ENCODE measurements around the gene TOGARAM1.

TOGARAM1 gene

GRCh38 chr14:45103806-45104205 is 141.8 kb downstream of the TOGARAM1 start:
- no peak for DNase-seq

GRCh38 chr14:45104561-45104960 is 142.6 kb downstream of the TOGARAM1 start:
- no peak for DNase-seq

GRCh38 chr14:45112896-45113781 is 151.1 kb downstream of the TOGARAM1 start:
- peak; percentile 89 for DNase-seq

DNA sequence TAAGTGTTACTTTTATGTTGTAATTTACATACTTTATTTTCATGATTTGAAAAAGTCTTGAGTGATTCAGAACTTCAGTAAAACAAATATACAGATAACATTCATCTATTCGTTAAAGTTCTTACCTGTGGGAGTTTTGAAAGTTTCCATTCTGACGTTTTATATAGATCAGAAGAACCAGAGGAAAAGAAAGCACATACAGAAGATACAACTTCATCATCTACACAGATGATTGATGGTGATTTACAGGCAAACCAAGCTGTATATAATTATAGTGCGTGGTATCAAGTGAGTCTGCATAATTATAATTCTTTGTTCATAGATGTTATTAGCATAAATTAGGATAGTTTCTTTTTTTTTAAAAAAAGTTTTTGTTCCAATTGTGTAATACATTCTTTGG is 152.3 kb downstream of the TOGARAM1 start:
- DNase-seq: no peak

DNA sequence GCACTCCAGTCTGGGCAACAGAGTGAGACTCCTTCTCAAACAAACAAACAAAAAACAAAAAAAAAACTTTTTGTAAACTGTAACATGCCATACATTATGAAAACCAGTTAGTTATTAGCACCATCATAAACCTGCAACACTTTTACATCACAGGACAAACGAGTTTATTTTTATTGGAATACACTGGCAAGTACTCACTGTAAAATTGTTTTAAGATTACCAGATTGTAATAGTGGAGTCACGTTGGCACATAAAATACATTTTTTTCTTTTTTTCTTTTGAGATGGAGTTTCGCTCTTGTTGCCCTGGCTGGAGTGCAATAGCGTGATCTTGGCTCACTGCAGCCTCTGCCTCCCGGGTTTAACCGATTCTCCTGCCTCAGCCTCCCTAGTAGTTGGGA is 156.6 kb downstream of the TOGARAM1 start:
- no peak for DNase-seq

DNA sequence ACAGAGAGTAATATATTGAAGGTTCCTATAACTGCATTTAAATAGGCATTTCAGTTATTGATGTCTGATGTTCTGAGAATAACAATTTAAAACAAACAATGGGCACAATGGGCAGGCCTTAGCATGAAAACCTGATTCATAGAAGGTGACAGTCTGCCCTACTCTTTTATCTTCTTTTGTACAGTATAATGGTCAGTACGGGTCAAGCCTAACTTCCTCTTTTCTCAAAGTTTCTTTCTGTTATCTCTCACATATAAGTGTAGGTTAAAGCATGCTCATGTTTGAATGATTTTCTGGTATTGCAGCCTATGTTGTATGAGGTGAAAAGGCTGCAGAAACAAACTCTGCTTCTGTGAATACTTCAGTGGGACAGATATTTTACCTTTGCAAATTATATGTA is 158.1 kb downstream of the TOGARAM1 start:
- DNase-seq: no peak

DNA sequence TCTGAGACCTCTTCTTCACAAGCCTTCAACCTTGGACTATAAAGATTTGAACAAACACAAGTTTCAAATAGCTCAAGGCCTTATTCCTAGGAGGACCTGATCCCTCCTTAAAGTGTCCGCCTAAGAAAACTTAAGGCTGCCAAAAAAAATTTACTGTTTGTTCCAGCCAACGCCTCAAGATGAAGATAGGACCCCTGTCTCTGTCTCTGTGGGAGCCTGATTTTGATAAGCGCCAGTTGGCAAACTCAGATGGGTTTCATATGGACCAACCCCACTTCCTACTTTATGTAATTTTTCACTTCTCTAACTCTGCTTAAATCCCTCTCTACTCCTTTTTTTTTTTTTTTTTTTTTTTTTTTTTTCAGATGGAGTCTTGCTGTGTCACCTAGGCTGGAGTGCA is 161.3 kb downstream of the TOGARAM1 start:
- no peak for DNase-seq
